Measurements from ENCODE around the gene CERS6.

CERS6 gene

DNA sequence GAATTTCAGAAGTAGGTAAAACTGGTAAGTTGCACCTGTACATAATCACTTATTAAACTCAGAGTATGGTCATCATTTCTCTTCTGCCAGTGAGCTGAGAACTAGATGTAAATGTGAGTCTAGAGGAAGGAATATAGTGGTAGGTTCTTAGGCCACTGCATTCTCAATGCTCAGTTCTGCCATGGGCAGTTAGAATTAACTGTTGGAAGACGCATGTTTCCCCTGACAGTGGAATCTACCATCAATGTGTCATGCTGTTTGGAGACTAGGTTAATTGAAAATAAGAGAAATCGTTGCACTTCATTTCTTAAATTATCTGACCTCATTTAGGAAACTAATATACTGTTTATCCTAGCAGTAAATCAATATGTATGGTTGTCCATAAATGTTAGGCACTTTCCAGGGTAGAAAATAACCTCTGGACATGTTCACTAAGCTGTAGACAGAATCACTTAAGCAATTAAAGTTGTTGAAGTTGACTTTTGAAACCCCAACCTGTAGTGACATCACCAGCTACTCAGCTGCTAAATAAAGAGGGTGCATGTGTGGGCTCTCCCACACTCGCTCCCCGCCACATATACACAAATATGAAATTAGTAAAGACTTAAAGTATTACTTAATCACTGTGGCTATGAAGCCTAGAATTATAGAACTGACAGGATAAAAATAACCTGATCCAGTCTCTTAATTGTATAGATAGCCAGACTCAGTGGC is 254.8 kb downstream of the CERS6 start:
- DNase-seq = no peak

DNA sequence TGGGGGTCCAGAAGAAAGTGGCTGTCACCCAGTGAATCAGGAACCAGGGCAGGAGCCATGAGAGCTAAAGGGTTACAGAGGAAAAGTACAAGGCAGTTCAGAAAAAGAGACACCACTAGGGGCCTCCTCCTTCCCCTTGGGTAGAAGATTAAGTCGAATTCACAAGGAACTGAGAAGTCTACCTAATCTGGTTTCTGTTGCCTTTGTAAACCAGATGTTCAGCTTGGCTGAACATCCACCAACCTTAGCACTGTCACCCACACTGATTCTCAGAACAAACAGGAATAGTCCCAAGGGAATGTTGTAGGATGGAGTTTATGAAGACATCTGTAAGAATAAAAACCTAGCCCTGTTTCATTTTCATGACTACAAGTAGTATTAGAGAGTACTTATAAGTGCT is 256.0 kb downstream of the CERS6 start:
- DNase-seq = no peak

DNA sequence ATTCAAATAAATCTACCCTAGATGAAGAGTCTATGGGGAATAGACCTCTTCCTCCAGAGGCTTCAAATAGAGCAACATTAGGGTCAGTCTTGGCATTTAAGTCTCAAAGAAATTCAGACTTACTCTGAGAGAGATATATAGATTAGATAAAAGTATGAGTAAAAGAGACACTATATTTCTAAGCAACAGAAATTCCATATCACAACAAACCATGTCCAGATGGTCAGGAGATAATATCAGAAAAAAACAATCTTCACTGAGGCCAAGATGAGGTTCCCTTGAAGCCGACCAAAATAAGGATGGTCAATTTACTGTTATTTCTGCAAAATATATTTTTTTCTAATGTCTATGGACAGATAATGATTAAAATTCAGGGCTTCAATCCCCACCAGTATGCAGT is 257.3 kb downstream of the CERS6 start:
- no peak for DNase-seq

DNA sequence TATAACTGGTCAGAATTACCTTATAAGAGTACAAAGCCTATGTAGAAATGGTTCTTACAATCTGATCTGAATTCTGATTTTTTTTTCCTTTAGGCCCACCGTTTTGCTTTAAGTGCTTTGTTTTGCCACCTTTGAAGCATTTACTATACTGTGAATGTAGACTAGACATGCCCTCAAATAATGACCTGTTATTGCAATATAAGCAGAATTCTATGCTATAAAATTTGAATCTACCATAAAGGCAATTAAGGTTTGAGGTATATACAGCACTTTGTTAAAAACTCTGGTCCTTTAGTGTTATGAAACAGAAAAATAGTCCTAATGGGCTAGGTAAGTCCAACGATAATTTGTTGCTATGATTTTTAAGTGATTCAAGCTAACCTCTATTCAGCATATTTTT is 259.8 kb downstream of the CERS6 start:
- no peak for DNase-seq

DNA sequence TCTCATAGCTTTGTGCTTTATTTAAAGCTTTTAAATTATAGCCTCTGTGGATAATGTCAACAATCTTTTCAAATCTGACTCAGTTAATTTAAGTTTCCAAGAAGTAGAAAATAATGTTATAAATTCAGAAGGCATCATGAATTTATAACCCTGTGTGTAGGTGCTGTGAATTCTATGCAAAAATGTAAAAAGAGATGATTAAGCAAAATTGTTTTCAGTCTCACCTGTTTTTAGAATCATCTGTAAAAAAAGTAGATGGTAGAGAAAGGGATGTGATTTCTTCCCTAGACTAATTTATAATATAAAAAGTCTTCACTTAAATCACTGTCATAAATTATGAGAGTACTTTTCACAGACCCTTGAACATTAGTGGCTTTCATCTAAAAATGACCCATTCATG is 260.8 kb downstream of the CERS6 start:
- no peak for DNase-seq

DNA sequence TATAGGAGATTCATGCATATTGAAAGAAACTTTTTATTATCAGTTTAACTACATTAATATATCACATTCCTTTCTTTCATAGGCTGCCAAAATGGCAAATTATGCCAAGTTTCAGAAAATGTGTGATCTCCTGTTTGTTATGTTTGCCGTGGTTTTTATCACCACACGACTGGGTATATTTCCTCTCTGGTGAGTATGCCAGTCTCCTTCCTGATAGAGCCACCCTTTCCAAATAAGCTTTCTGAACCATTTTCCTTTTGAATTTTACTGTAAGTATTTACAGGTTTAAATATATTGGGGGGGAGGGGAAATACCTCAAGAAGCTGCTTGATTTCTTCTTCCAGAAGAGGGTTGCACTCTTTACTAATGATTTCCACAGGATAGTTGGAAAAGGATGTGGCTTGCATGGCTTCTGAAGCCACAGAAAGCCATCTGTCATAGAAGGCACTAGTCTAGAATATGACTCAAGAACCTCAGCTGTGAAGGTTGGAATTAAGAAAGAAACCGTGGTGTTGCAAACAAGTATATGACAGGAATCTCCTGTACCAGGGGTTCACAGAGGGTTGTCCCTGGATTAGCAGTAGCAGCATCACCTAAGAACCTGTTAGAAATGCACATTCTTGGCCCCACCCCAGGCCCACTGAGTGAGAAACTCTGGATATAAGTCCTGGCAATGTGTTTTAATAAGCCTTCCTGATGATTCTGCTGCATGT is 261.9 kb downstream of the CERS6 start:
- no peak for DNase-seq

DNA sequence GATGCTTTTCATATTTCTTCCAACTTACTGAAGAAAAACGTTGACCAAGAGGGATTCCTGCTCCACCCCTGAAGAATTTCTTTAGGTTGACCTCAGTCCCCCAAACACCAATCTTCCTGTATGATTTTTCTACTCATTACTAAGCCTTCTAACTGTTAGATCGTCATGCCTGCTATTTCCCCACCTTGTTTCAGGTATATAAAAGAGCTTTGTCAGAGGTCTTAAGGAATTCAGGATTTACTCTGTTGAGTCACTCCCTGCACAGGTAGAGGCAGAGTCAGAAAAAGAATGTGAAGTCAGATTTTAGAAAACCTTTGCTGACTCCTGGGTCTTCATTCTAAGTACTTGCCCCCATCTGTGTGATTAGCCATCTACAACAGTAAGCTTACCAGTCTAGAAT is 262.6 kb downstream of the CERS6 start:
- DNase-seq = no peak

DNA sequence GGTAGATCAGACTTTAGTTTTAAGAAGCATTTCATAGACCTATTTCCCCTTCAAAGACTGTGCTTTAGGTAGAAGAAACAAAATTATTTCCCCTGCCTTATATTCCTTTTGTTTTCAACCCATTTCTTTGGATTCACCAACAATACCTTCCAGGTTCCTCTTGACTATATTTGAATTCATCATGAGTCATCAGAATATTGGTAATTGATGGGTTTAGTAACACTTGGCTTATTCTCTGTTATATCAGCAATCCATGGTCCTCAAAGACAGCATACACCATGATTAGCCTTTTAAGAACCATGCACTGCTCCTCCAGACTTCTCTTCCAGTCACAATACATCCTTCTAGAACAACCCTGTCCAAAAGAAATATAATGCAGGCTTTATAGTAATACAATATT is 263.4 kb downstream of the CERS6 start:
- DNase-seq = no peak

DNA sequence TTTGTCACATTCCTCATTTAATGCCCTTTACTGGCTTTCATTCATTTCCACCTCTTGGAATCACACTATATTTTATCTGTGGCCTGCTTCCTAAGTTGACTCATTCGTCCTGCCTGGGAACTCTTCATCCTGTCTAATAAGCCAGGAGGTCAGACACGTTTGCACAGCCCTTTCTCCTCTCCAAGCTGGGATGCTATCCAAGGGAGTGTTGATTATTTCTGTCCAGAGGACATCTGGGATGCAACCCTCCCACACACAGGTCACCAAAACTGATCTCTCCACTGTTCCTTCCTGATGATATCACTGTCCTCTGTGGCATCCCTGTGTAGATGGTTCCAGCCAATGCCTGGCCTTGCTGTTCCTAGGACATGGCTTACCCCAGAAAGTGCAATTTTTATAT is 266.5 kb downstream of the CERS6 start:
- no peak for DNase-seq

DNA sequence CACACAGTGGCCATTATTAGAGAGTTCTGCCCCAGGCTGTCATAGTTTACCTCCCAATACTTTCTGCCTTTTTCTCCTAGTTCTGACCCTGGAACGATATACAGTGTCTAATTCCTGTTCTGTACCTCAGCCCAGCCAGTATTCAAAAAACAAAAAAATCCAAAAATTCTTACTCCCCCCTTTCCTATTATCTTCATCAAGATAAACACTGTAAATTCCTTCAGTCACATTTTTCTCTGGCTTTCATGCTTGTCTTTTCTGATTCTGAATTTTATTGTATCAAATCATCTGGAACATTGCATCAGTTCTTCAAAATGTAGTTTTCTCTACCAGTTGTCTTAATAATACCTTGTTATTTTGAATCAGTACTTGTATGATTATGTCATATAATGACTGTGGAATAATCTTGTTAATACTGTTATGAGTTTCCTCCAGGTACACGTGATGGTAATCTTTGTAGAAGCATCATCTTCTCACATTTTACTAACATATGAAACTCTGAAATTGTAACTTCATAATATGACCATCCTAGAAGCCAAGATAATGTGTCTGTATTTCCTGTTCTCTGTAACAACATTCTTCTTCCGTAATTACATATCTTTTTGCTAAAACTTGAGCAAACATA is 267.3 kb downstream of the CERS6 start:
- no peak for DNase-seq

DNA sequence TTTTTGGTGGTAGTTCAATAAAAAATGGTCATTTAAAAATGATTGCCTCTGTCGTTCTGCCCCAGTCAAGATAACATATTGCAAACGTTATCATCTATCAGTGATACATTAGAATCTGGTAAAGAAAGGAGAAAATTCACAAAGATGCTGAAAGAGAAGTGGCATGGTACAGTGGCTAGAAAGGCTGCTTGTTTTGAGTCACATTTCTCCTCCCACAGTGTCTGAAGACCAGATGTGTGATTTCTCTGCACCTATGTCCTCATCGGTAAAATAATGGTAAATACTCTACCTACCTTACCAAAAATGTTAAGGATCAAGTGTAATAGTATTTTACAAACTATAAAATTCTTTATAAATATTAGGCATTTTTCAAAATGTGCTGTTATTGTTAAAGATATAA is 270.3 kb downstream of the CERS6 start:
- DNase-seq = no peak

DNA sequence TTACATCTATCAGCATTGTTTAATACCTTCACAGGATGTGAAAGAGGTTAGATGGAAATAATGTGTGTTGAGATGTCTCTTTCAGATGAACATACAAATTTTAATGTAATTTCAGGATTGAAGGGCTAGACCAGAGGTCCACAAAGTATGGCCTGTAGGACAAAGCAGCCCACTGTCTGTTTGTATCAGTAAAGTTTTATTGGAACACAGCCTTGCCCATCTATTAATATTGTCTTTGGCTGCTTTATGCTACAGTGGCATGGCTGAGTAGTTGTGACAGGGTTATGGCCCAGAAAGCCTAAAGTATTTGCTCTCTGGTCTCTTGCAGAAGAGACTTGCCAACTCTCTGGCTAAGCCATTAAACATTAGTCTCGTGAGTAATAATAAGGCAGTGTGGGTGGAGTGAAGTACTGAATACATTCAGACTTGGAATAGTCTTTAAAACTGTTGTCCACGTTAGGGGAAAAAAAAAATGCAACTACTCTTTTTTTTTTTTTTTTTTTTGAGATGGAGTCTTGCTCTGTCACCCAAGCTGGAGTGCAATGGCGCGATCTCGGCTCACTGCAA is 271.9 kb downstream of the CERS6 start:
- no peak for DNase-seq

DNA sequence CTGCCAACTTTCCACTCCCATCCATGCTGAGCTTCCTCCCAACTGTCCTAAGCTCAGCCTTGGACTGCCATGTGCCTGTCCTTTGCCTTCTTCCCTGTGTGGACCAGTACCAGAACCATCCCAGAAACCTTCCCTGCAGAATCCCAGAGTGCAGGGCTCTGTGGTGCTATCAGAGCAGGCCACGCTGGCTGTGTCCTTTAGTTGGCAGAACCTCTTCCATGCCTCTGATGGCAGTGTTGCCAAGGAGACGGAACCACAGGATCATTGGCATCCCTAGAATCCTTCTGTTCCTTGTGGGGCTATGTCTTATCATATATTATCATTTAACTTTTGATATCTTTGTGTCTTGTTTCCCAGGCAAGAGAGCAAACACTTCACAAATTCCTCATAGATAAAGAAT is 273.4 kb downstream of the CERS6 start:
- DNase-seq = no peak

DNA sequence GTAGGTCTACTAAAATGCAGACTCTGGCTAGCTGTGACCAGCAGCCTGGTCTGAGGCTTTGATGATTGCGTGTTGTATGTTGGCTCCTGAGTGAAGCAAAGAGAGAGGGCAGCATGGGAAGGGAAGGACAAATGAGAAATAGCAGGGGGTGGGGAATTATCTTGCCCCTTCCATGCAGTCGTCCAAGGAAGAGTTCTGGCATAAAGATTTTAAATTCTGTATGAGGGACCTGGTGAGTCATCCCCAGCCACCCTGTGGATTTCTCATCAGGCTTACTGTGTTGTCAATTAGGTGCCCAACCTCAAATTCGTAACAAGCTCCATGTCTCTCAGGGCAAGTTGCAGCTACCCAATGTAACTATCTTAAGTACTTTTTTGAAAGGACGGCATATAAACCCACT is 274.3 kb downstream of the CERS6 start:
- DNase-seq = no peak

DNA sequence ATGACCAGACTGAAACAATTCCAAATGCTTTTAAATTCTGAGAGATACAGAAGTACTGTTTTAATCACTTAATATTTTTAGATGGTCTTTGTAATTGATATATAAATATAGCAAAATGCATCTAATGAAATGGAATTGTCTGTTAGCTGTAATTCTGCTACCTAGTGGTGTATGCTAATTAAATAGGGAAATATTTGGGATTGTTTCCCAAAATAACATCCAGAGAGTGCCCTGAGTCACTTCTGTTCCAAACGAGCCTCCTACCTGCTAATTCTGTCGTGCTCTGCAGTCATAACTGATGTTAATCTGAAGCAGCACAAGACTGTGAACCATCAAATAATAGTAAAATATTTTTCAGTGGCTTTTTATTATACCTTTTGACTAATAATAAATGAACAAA is 274.9 kb downstream of the CERS6 start:
- DNase-seq = no peak

DNA sequence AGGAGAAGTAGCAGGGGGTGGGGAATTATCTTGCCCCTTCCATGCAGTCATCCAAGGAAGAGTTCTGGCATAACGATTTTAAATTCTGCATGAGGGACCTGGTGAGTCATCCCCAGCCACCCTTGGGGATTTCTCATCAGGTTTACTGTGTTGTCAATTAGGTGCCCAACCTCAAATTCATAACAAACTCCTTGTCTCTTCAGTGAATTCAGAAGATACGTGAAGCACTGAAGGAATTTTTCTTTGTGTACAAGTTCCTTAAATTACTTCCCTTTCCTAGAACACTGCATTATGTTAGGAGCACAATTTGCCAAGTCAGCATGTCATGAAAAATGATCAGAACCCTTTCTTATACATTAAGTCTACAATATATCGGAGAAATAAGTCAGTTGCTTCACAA is 275.5 kb downstream of the CERS6 start:
- DNase-seq = no peak

DNA sequence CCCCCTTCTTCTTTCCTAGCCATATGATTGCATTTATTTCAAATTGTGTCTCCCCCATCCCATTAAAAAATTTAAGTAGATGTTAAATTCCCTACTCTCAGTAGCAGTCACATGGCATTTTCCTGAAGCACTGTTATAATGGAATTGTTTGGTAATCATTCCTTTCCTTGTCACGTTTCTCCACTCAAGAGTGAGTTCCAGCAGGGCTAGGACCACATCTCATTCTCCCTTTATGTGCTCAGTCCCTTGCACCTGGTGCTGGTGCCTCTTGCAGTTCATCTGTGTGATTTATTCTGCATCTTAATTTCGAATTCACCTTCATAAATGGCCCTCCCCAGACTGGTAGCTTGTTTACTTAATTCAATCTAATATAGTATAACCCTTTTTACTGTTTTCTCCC is 276.0 kb downstream of the CERS6 start:
- no peak for DNase-seq

DNA sequence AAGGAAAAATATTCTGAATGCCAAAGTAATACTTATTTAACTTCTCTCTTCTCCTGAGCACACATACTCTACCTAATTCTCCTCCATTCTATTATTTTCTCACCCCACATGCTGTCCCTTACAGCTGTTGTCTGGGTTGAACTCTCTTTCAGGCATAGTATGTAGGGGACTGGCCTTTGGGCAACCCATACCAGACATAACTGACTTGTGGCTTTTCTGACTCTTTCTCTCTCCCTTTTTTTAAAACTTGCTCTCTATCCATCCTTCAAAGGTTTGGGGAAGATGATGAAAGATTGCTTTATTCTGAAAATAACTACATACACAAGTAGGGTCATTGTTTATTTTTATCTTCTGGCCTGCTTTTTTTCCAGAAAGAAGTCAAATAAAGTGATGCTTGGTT is 276.4 kb downstream of the CERS6 start:
- DNase-seq = no peak

DNA sequence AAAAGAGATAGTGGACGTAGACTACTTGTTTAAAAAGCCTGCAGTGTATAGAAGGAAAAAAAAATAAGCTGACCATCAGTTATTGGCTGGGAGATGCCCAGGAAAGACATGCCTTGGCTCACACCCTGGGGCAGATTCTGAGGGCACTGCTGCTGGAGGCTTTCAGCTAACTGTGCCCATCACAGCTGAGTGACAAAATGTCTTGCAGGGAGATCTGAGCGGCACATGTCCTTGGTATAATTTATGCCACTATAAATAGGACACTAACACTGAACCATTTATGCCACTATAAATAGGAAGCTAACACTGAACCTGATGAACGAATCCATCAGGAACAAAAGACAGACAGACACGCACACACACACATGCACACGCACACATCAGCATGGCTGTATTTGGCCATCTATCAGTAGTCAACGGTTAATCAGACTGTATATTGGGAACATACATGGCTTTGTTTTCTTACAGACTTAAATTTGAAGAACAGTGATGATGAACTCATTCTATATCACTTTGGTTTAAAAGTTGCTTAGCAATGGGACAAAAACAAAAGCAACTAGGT is 278.2 kb downstream of the CERS6 start:
- DNase-seq = no peak

DNA sequence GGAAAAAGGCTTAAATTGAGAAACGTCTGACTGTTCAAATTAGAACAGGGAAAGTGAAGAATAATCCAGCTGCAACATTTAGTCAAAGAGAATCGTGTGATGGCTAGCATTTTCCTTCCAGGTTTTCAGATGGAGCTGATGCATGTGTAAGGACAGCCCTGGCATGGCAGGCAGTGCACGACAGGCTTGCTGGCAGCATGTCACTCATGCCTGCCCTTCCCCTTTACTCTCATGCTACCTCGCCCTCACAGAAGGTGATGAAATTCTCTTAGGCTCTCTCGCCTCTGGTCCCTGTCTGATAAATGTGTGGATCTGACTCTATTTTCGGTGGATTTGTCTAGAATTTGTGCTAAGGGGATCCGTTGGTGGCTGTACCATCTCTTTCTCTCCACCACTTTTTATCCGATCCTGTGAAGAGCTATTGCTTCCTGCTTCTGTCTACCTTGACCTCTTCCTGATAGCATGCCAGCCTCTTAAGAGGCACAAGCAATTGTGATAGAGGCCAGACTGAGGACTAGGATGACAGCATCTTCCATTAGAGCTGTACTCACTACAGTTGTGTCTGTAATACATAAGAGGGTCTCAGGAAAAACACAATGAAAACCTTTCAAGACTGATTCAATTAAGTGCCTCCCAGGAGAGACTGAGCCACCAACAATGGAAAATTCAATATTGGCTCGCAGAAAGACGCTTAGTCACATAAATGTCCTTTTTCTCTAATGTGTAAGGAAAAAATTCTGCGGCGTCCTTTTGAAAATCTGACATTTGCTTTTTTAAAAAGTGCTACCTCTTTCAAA is 280.8 kb downstream of the CERS6 start:
- no peak for DNase-seq

DNA sequence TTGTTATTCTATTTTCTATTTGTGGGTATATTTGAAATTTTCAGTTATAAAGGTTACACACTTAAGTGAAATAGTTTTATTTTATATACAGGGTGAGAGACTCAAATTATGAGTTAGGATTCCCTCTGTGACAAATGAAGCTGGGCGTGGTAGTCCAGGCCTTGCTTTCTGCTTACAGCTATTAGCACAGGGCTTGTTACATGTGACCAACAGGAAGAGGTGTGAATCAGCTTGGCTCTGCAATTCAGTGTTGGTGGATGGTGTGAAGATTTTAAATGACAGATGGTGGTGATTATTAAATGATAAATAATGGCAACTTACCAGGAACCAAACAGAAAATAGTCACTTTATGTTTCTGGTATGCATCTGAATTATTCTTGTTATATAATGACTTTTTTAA is 282.0 kb downstream of the CERS6 start:
- DNase-seq = no peak

DNA sequence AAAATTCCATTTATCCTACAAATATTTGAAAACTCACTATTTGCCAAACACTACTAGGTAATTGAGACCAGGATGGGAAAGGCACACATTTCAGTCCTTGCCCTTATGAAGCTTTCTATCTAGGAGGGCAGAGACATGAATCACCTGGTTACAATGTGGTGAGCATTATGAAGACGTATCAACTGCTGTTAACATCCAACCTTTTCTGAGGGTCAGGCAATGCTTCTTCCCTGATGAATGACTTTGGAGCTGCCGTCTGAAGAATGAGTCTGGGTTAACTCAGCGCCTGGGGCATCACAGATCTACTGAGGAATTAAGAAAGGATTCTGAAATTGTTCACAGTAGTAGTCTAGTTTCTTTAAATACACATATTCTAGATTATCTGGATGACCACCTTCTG is 284.3 kb downstream of the CERS6 start:
- no peak for DNase-seq

DNA sequence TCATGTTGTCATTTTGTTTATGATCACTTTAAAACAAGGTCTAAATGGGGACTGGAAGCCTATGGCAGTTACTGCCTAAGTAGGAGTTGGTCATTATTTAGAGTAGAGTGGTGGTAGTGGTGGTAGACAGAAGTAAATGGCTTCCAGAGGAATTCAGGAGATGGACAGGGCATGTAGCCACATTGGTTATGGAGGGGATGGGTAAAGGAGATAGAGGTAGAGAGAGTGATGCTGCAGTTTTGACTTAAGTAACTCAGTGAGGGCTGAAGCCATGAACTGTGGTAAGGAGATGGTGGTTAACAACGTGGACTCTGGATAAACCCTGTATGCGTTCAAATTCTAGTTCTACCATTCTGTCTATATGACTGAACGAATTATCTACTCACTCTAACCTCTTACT is 284.7 kb downstream of the CERS6 start:
- DNase-seq = no peak
